Suppressor macrophage treated with lipopolysaccharide for 1 hour (primary cell): Measurements from ENCODE around the gene FKBP10.
"Not testable (repeated sequence)": the region's sequence is repeated elsewhere in the genome, so short reads cannot be mapped to it uniquely, and the experiment has no call there.

Source experiments
- DNase-seq, 3 donors: peaks; one replicate each; pipeline ENCODE4 v3.0.0-alpha.2; 2020 to 2022

Gene FKBP10

GRCh38 chr17:41812381-41813151 is at the start of gene FKBP10:
Gene FKBP10 (plus strand): TSS chr17:41813004. CDS start chr17:41813035, 31 bp downstream.
- no peak for DNase-seq

GRCh38 chr17:41763327-41763726 is 49.5 kb upstream of the FKBP10 start:
- DNase-seq, result no peak

DNA sequence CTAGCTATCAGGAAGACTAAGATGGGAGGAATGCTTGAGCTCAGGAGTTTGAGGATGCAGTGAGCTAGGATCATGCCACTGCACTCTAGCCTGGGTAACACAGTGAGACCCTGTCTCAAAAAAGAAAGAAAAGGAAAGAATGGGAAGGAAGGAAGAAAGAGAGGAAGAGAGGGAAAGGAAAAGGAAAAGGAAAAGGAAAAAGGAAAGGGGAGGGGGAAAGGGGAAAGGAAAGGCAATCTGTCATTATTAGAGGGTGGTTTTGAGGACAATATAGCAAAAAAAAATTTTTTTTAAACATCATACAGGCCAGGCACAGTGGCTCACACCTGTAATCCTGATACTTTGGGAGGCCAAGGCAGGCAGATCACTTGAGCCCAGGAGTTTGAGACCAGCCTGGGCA is 46.7 kb upstream of the FKBP10 start:
- DNase-seq, result no peak

DNA sequence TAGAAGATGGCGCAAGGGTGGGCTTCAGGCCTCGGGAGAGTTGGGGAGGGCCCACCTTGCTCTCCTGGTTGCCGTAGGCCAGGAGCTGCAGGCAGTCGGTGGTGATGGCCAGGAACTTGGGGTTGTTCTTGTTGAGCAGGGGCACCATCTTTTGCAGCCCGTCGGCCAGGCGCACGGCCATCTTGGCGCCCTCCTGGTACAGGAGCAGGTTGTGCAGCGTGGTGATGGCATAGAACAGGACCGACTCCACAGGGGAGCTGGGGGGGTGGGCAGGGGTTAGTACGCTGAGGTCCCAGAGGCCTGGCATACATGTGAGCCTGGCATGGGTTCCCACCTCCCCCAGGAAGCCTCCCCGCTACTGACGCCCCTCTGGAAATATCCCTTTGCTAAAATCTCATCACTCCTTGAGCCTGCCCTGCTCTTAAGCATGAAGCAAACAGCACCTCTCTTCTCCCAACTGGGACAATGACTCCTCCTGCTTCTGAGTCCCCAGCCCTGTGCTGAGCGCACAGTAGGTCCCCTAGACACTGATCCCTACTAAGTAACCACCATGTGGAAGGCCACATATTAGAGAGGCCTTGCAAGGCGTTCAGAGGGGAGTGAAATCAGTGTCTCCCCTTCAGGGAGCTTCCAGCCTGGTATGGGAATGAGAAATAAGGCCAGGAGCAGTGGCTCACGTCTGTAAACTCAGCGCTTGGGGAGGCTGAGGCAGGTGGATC is 45.3 kb upstream of the FKBP10 start:
- no peak for DNase-seq

DNA sequence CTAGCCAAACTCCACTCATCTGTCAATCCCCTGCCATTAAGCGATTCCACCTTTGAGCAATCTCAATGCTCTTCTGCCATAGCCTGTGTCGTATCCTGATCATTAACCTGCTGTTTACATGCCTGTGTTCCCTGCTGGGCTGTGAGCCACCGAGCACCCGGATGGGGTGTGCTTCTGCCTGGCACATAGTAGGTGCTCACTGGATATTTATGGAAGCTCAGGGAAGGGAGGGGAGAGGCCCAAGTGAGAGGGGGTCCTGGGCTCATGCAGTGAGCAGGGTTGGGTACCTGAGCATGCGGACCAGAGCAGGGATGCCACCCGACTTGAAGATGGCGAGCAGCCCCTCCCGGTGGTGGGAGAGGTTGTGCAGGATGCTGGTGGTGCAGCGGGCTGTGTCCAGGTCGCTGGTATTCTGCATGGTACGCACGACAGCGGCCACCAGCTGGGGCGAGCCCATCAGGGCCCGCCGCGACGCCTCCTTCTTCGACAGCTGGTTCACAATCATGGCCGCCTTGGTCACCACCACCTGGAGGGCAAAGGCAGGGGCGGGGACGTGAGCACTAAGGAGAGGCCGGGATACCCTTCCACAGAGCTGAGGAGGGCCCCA is 44.0 kb upstream of the FKBP10 start:
- no peak for DNase-seq

DNA sequence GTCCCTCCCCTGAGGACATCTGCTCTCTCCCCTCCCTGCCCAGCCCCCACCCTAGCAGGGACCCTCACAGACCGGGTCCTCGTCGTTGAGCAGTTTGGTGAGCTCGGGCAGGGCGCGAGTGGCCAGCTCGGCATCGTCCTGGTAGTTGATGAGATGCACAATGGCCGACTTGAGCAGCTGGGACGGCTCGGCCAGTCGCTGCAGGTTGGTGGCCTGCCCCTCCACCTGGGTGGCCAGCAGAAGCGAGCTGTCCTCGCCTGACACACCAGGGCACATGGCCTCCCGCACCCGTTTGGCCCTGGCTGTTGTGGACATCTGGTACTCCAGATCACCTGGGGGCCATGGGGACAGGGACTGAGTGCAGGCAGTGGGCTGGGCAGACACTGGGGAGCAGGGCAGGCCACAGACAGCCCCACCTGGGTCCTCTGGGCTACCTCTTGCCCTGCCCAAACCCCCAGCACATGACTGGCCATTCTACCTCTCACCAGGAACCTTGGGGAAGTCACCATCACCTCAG is 43.4 kb upstream of the FKBP10 start:
- no peak for DNase-seq

GRCh38 chr17:41769985-41770384 is 42.8 kb upstream of the FKBP10 start:
- DNase-seq, result no peak

GRCh38 chr17:41771389-41772206 is 41.2 kb upstream of the FKBP10 start:
- DNase-seq, result no peak

DNA sequence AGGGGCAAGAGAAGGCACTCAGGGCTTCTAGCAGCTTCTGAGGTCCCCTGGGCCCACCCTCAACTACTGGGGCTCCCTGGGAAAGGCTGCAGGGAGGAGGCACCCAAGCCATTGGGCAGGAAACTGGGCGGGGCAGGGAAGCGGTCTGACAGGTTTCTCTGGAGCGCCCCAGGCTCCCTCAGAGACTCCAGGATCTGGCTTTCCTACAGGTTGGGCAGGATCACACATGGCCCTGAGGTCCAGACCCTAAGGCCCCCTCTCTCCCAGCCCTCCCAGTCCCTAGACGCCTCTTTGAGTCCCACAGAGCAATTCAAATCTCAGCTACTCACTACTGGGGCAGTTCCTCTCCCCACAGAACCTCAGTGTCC is 40.6 kb upstream of the FKBP10 start:
- no peak for DNase-seq

DNA sequence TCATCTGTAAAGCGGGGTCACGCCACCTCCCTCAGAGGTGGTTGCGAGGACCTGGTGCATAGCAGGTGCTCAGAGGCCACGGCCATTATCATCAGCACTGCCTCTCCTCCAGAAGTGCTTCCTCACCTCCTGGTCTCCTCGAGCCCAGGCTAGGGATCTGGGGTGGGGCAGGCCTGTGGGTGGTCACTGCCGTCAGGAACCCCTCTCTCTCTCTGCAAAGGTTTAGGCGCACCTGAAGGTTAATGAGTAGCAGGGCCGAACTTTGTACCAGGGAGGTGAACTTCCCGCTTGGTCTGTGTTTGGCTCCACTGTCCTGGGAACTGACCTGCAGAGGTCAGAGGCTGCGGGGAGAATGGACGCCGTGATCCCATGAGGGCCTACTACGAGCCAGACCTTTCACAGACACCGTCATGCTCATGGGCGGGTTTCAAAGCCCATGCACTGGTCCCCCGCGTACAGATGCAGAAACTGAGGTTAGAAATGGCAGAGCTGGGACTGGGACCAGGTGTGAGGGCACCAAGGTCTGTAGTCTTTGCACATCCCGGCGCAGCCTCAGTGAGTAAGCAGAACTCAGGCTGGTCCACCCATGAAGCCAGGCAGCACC is 40.1 kb upstream of the FKBP10 start:
- no peak for DNase-seq

DNA sequence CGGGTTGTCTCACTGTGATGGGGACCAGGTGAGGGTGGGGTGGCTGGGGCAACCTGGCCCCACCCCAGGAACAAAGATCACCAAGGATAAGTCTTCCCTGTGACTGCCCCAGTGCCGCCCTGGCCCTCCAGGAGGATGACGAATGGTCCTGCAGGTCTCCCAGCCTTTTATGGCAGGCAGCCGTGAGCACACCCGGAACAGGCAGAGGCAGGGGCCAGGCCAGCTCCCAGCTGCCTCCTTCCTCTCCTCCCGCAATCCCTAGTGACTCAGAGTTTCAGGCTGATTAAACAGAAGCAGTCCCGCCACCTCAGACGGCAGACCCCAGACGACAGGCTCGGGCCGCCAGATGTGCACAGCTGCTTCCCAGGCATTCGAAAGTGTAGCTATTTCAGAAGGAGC is 39.6 kb upstream of the FKBP10 start:
- no peak for DNase-seq

DNA sequence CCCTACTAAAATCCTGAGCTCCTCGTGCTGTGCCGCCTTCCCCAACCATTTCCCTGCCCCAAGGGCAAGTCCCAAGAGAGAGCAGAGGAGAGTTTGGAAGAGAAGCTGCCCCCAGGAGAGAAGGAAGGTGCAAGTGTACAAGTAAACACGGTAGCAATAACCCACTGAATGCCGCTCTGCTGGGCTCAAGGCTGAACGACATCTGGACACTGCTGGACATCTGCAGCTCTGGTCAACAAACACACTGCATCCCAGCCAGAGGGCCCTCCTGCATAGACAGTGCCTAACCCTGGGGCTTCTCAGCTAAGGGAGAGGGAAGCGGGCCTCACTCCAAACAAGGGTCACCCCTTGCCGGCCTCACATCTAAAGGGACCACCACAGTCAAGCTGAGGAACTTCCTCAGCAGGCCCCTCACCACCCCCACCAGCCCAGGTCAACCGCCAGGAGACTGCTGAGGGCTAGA is 39.0 kb upstream of the FKBP10 start:
- DNase-seq, result no peak

- DNase-seq, result no peak
Observed at GRCh38 chr17:41775394-41776226, 37.2 kb upstream of the FKBP10 start.

- DNase-seq, result not testable (repeated sequence)
Observed at GRCh38 chr17:41776262-41776900, 36.4 kb upstream of the FKBP10 start.

GRCh38 chr17:41777157-41777573 is 35.6 kb upstream of the FKBP10 start:
- no peak for DNase-seq

DNA sequence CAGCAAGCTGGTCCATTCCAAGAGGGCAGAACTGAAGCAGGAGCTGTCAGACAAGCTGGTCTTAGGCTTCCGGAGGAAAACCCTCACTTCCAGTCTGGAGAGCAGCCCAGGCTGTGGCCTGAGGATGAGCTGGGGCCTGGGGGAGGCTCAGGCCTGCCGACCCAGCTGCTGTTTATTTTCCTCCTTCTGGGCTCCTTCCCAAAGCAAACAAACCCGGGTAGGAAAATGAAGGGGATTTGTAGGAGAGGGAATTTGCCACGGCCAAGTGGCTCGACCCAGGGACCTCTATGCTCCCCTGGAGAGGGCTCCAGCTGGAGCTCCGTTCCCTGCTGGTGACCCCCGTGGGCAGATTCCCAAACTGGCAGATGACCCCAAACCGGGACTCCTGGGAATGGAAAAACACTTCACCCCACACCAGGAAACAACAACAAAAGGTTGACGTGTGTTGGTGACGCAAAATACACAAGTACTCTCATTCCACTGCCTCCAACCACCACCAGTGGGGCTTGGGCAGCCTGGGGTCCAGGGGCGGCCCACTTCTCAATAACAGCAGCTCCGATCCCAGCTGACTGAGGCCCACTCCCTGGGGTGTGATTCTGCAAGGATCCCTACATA is 35.1 kb upstream of the FKBP10 start:
- DNase-seq, result no peak

DNA sequence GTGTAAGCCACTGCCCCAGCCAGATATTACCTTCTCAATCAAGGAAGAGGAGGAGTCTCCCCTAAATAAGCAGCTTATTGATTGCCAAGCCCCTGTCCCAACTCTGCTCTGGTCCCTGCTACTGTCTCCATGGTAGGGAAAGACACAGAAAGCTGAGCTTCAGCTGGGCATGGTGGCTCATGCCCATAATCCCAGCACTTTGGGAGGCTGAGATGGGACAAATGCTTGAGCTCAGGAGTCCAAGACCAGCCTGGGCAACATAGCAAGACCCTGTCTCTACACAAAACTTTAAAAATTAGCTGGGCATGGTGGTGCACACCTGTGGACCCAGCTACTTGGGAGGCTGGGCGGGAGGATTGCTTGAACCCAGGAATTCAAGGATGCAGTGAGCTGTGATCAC is 32.9 kb upstream of the FKBP10 start:
- no peak for DNase-seq

DNA sequence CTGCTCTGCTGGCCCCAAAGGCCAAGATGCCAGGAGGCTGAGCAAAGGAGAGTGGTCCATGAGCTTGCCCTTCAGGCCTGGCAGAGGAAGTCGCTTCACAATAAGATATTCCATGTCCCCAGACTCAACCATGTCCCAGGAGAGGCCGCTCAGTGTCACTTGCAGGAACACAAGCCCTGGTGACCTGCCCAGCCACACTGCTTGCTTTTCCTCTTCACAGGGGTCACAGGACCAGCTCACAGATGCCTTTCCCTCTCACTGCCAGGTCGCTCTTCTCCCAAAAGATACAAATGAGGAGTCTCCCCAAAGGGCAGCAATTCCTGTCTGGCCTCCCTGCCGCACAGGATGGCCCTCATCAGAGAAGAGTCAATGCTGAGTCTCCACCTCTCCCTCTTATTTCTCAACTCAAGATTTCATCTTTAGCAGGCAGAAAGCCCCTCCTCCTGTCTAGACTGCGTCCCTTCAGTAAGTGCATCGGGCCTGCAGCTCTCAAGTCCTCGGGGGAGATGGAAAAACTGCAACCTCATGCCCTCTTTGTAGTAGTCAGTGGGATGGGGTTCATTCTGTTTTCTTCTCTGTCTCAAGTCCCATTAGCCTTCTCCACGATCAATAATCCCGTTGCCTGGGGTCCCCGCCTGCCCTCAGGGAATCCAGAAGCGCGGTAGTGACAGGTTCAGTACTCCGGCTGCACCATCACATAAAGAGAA is 31.2 kb upstream of the FKBP10 start:
- DNase-seq, result no peak

GRCh38 chr17:41782142-41782541 is 30.7 kb upstream of the FKBP10 start:
- DNase-seq, result peak in 1 of 3 donors; percentile 10
